SK-N-SH (cell line): ENCODE measurements around the gene IL17REL. TPM values are rescaled to one million over a fixed set of nuclear protein-coding genes. Genes with fewer than 3 reads are reported as not detected.

Experiments used
- CTCF ChIA-PET: fragments of 300-600, 350-600 bp; formaldehyde crosslinking; extraction: SDS; loops from one replicate; lab custom pipeline; 2021; lab: Yijun Ruan, JAX
- POLR2A ChIA-PET: fragments of 350-600 bp; sonication (Branson Sonifier 250); formaldehyde crosslinking; extraction: SDS; loops from one replicate; lab custom pipeline; 2020; ENCODE audit warnings: antibody characterized with exemption, inconsistent platforms; lab: Yijun Ruan, JAX
- DNase-seq: peaks from one replicate; pipeline ENCODE4 v3.0.0; 2012
- H2AFZ ChIP-seq: fragments of 200-600 bp; sonication (generic); 2 replicates; pipeline ENCODE4 v1.8.1; 2016; ENCODE audit warnings: antibody characterized with exemption, mild to moderate bottlenecking, low read depth
- H3F3A ChIP-seq: fragments of 200-600 bp; sonication (generic); replicated peaks from 2 replicates; pipeline ENCODE3; 2016; ENCODE audit warnings: antibody characterized with exemption, mild to moderate bottlenecking; ENCODE audit not compliant: insufficient read depth
- H3K27ac ChIP-seq, 2 experiments: fragments of 200-500 bp in 1 of 2; fragments of 200-600 bp in 1 of 2; sonication (Bioruptor generic) in 1 of 2; sonication (generic), shearing (Covaris generic) in 1 of 2; 2 replicates each; pipeline versions ENCODE4 v1.5.1 to v1.6.1; 2014 to 2016; ENCODE audit warnings: low read depth in 2 of 2, inconsistent platforms in 1 of 2, low read length in 1 of 2, mild to moderate bottlenecking in 1 of 2, mixed read lengths in 1 of 2
- H3K27me3 ChIP-seq: fragments of 200-600 bp; sonication (generic), shearing (Covaris generic); 2 replicates; pipeline ENCODE4 v1.6.1; 2016; ENCODE audit warnings: mixed run types; ENCODE audit not compliant: insufficient read depth
- H3K36me3 ChIP-seq, 2 experiments: fragments of 200-500 bp in 1 of 2; fragments of 200-600 bp in 1 of 2; sonication (Bioruptor generic) in 1 of 2; sonication (generic) in 1 of 2; replicated peaks in 1 of 2; 2 replicates each; pipeline versions ENCODE3 to v1.5.1; 2014 to 2016; ENCODE audit warnings: low read length in 1 of 2, mild to moderate bottlenecking in 1 of 2; ENCODE audit not compliant: insufficient read depth in 2 of 2, control insufficient read depth in 1 of 2
- H3K4me1 ChIP-seq, 2 experiments: fragments of 200-500 bp in 1 of 2; fragments of 200-600 bp in 1 of 2; sonication (Bioruptor generic) in 1 of 2; sonication (generic), shearing (Covaris generic) in 1 of 2; 2 replicates each; pipeline versions ENCODE4 v1.5.1 to v1.6.1; 2014 to 2016; ENCODE audit warnings: low read depth in 1 of 2, low read length in 1 of 2, mixed run types in 1 of 2; ENCODE audit not compliant: insufficient read depth in 2 of 2, control insufficient read depth in 1 of 2
- H3K4me2 ChIP-seq: fragments of 200-600 bp; sonication (generic), shearing (Covaris generic); 2 replicates; pipeline ENCODE4 v1.6.1; 2017; ENCODE audit warnings: mixed run types
- H3K4me3 ChIP-seq, 2 experiments: fragments of 200-500 bp in 1 of 2; fragments of 200-600 bp in 1 of 2; sonication (Bioruptor generic) in 1 of 2; sonication (generic), shearing (Covaris generic) in 1 of 2; 2 replicates each; pipeline versions ENCODE4 v1.5.1 to v1.8.1; 2014 to 2016; ENCODE audit warnings: low read depth in 2 of 2, inconsistent platforms in 1 of 2, low read length in 1 of 2, mild to moderate bottlenecking in 1 of 2, mixed read lengths in 1 of 2, moderate library complexity in 1 of 2
- H3K79me2 ChIP-seq: fragments of 200-600 bp; sonication (generic); 2 replicates; pipeline ENCODE4 v1.8.1; 2017; ENCODE audit warnings: mild to moderate bottlenecking; ENCODE audit not compliant: insufficient read depth
- H3K9ac ChIP-seq: fragments of 200-600 bp; sonication (generic); 2 replicates; pipeline ENCODE4 v1.6.1; 2017; ENCODE audit warnings: mixed run types
- H3K9me2 ChIP-seq: fragments of 200-600 bp; sonication (generic); 2 replicates; pipeline ENCODE4 v1.6.1; 2017; ENCODE audit warnings: mixed run types
- H3K9me3 ChIP-seq: fragments of 200-600 bp; sonication (generic); 2 replicates; pipeline ENCODE4 v1.6.1; 2017; ENCODE audit warnings: mixed run types, mild to moderate bottlenecking, moderate library complexity
- H4K20me1 ChIP-seq: fragments of 200-600 bp; sonication (generic); 2 replicates; pipeline ENCODE4 v1.6.1; 2017; ENCODE audit warnings: mild to moderate bottlenecking, mixed run types; ENCODE audit not compliant: insufficient read depth
- CHD2 ChIP-seq: fragments of 150-350 bp; IDR thresholded peaks from 2 replicates; pipeline ENCODE4 v1.6.1; 2018; ENCODE audit warnings: low read length; ENCODE audit not compliant: partially characterized antibody
- ELF1 ChIP-seq: IDR thresholded peaks from 2 replicates; pipeline ENCODE4 v1.4.0; 2012
- EP300 ChIP-seq, 2 experiments: IDR thresholded peaks; 2 replicates each; pipeline versions ENCODE4 v1.4.0 to v1.6.1; 2012; ENCODE audit warnings: borderline replicate concordance in 1 of 2, low read depth in 1 of 2, low read length in 1 of 2
- EZH2phosphoT487 ChIP-seq: fragments of 200-600 bp; sonication (generic); IDR thresholded peaks from 2 replicates; pipeline ENCODE4 v1.6.1; 2017; ENCODE audit warnings: low read depth, mixed run types, mild to moderate bottlenecking, antibody characterized with exemption, moderate library complexity, borderline replicate concordance
- FOXJ3 ChIP-seq: sonication (generic); formaldehyde crosslinking; IDR thresholded peaks from 2 replicates; pipeline ENCODE4 v1.5.1; 2020; ENCODE audit warnings: mild to moderate bottlenecking, missing genetic modification reagents
- FOXM1 ChIP-seq: IDR thresholded peaks from 2 replicates; pipeline ENCODE4 v1.4.0; 2012; ENCODE audit warnings: low read depth, mild to moderate bottlenecking
- GABPA ChIP-seq: IDR thresholded peaks from 2 replicates; pipeline ENCODE4 v1.4.0; 2012; ENCODE audit warnings: low read depth, mild to moderate bottlenecking
- IRF3 ChIP-seq: fragments of 150-350 bp; IDR thresholded peaks from 2 replicates; pipeline ENCODE4 v1.6.1; 2016; ENCODE audit warnings: mild to moderate bottlenecking, low read depth, low read length
- JUND ChIP-seq: IDR thresholded peaks from 2 replicates; pipeline ENCODE4 v1.4.0; 2012
- MEF2A ChIP-seq: IDR thresholded peaks from 2 replicates; pipeline ENCODE4 v1.4.0; 2012; ENCODE audit warnings: low read depth, borderline replicate concordance
- NFIC ChIP-seq: IDR thresholded peaks from 2 replicates; pipeline ENCODE4 v1.4.0; 2012; ENCODE audit warnings: borderline replicate concordance
- PBX3 ChIP-seq: IDR thresholded peaks from 2 replicates; pipeline ENCODE4; 2012
- RCOR1 ChIP-seq: fragments of 150-350 bp; IDR thresholded peaks from 2 replicates; pipeline ENCODE4 v1.6.1; 2017; ENCODE audit warnings: antibody characterized with exemption, low read length
- REST ChIP-seq: IDR thresholded peaks from 2 replicates; pipeline ENCODE4 v1.6.1; 2012; ENCODE audit warnings: mild to moderate bottlenecking, low read depth, low read length, moderate library complexity
- RXRA ChIP-seq: IDR thresholded peaks from 2 replicates; pipeline ENCODE4 v1.4.0; 2012; ENCODE audit warnings: low read depth, mild to moderate bottlenecking, borderline replicate concordance
- SIN3A ChIP-seq: IDR thresholded peaks from 2 replicates; pipeline ENCODE4 v1.6.1; 2012; ENCODE audit warnings: low read depth, mild to moderate bottlenecking, low read length, moderate library complexity, borderline replicate concordance
- TCF12 ChIP-seq: IDR thresholded peaks from 2 replicates; pipeline ENCODE4 v1.4.0; 2012
- USF2 ChIP-seq: fragments of 150-350 bp; IDR thresholded peaks from 2 replicates; pipeline ENCODE4 v1.6.1; 2017; ENCODE audit warnings: antibody characterized with exemption, low read length, low read depth, borderline replicate concordance
- YY1 ChIP-seq: IDR thresholded peaks from 2 replicates; pipeline ENCODE4 v1.4.0; 2012; ENCODE audit warnings: low read depth, mild to moderate bottlenecking
- WGBS: methylation state at CpG from one replicate; pipeline ENCODE4 v1.1.6; 2017; ENCODE audit warnings: low lambda C conversion rate; 5-methylcytosine and 5-hydroxymethylcytosine counted together
- polyA plus RNA-seq, 3 experiments: library from polyadenylated mRNA; depleted of rRNA; stranded (reverse); fragments of >200 nt; gene quantifications; 2 replicates each; pipeline ENCODE4 v1.2.3, GENCODE V29; 2012

Gene IL17REL
- polyA plus RNA-seq, 1 of the 3 experiments (the other 2 are of a cell fraction): not detected

- Histone ChIP-seq H3K9me3 (no peaks in the 10 kb centered on the region; the same call in 1 of the 2 replicates), H3F3A (no peaks in the 10 kb centered on the region), H4K20me1 (no peaks in the 10 kb centered on the region), H3K27ac (no peak overlapping the region), H3K9ac (no peak overlapping the region), H3K36me3 (no peaks in the 10 kb centered on the region), H3K27me3 (peaks cover 12% of the 10 kb centered on the region), H3K4me3 (no peak overlapping the region), H2AFZ (no peak overlapping the region), H3K4me2 (no peak overlapping the region), H3K4me1 (no peaks in the 10 kb centered on the region), H3K79me2 (no peaks in the 10 kb centered on the region), H3K9me2 (no peaks in the 10 kb centered on the region)
- 74% methylated on average over 3 of the region's 7 CpGs for WGBS
- ChIA-PET POLR2A (no interaction called here), CTCF (interaction anchor here (2.6 kb wide), 1 partner anchor 10 kb away, joined by 20 read pairs; no protein-coding TSS in a partner anchor)
- no peak for TF ChIP-seq FOXM1
- TF ChIP-seq YY1: no peak
- TF ChIP-seq EZH2phosphoT487: no peak
- no peak for TF ChIP-seq EP300 (IDR thresholded peaks at IDR 0.05; ENCODE audit: borderline replicate concordance in 1 of 2, low read depth in 1 of 2, low read length in 1 of 2)
- no peak for TF ChIP-seq IRF3
- no peak for TF ChIP-seq NFIC
- no peak for TF ChIP-seq CHD2
- no peak for TF ChIP-seq USF2
- TF ChIP-seq FOXJ3: no peak
- no peak for TF ChIP-seq PBX3
- TF ChIP-seq SIN3A: no peak
- TF ChIP-seq RCOR1: no peak
- TF ChIP-seq MEF2A: no peak
- TF ChIP-seq TCF12: no peak
- no peak for TF ChIP-seq GABPA
- no peak for TF ChIP-seq ELF1
- no peak for TF ChIP-seq JUND
- no peak for TF ChIP-seq RXRA
- no peak for TF ChIP-seq REST
- no peak for DNase-seq
These were observed 28.2 kb upstream of the IL17REL start for GRCh38 chr22:50040717-50041116.
